GM13976 (cell line): ENCODE results near the gene TAF1C.
"Not testable (repeated sequence)": the region's sequence is repeated elsewhere in the genome, so short reads cannot be mapped to it uniquely, and the experiment has no call there.

Source experiments
- DNase-seq: peaks from one replicate; pipeline ENCODE4 v3.0.0; 2012; ENCODE audit warnings: low spot score
- CTCF ChIP-seq: IDR thresholded peaks from 2 replicates; pipeline ENCODE4 v1.5.1; 2012; ENCODE audit warnings: borderline replicate concordance, mild to moderate bottlenecking; ENCODE audit not compliant: insufficient read depth; ENCODE audit errors: extremely low read depth, missing control alignments, control extremely low read depth
- in situ Hi-C: fragments of 300-500 bp; cut with MboI; formaldehyde crosslinking; loops from one replicate; pipeline ENCODE4 v1.12.0; 2022; ENCODE audit warnings: low sequenced_read_pairs, mixed read lengths, inconsistent platforms; ENCODE audit not compliant: unreplicated experiment

TAF1C gene

GRCh38 chr16:84220851-84221250 is 34.0 kb upstream of the TAF1C start:
- TF ChIP-seq CTCF, result no peak
- in situ Hi-C loops, result no loop called here
- DNase-seq, result no peak

GRCh38 chr16:84218956-84219355 is 32.1 kb upstream of the TAF1C start:
- TF ChIP-seq CTCF, result no peak
- no peak for DNase-seq
- in situ Hi-C loops, result no loop called here

GRCh38 chr16:84218176-84218823 is 31.4 kb upstream of the TAF1C start:
- in situ Hi-C loops, result no loop called here
- no peak for DNase-seq
- TF ChIP-seq CTCF, result no peak

GRCh38 chr16:84216144-84216543 is 29.3 kb upstream of the TAF1C start:
- in situ Hi-C loops, DNase-seq: not testable (repeated sequence)

GRCh38 chr16:84215531-84215930 is 28.7 kb upstream of the TAF1C start:
- in situ Hi-C loops, result no loop called here
- no peak for DNase-seq
- TF ChIP-seq CTCF, result no peak

- TF ChIP-seq CTCF, result no peak
- no peak for DNase-seq
- in situ Hi-C loops, result no loop called here
Observed at GRCh38 chr16:84214451-84215066, 27.7 kb upstream of the TAF1C start.

GRCh38 chr16:84212631-84213030 is 25.8 kb upstream of the TAF1C start:
- in situ Hi-C loops, result no loop called here
- no peak for TF ChIP-seq CTCF
- no peak for DNase-seq
